DND-41 (cell line): Measurements from ENCODE around the gene MGP.

Experiments used
- EZH2 ChIP-seq: IDR thresholded peaks from 3 replicates; pipeline ENCODE4 v1.6.1; 2012; ENCODE audit warnings: borderline replicate concordance, low read depth, mild to moderate bottlenecking, moderate library complexity, low read length, inconsistent platforms; ENCODE audit not compliant: severe bottlenecking
- TF ChIP-seq, protein P1 (sequence below): IDR thresholded peaks from 2 replicates; pipeline ENCODE4 v1.5.1; 2012; ENCODE audit warnings: borderline replicate concordance, low read length, moderate library complexity, mild to moderate bottlenecking; ENCODE audit not compliant: poor library complexity, severe bottlenecking; ENCODE audit errors: extremely low read depth

DNA sequence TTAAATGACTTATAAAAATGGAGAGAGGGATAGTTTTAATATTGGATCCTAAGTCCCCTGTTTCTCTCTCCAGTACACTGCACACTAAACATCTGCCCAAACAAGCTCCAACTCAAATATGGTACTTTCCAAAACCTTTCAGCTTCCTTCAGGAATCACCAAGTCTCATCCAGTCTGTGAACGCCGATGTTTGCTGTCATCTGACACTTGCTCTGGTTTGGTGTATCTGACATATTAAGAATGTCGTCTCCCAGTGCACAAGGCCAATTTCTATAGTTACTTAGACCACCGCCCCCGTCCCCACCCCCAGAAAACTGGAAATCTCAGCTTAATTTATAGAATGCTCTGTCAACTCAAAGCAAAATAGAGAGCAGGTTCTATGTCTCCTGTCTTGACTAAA is 5.0 kb upstream of the MGP start:
- TF ChIP-seq EZH2 = no peak
- TF ChIP-seq, protein P1, sequence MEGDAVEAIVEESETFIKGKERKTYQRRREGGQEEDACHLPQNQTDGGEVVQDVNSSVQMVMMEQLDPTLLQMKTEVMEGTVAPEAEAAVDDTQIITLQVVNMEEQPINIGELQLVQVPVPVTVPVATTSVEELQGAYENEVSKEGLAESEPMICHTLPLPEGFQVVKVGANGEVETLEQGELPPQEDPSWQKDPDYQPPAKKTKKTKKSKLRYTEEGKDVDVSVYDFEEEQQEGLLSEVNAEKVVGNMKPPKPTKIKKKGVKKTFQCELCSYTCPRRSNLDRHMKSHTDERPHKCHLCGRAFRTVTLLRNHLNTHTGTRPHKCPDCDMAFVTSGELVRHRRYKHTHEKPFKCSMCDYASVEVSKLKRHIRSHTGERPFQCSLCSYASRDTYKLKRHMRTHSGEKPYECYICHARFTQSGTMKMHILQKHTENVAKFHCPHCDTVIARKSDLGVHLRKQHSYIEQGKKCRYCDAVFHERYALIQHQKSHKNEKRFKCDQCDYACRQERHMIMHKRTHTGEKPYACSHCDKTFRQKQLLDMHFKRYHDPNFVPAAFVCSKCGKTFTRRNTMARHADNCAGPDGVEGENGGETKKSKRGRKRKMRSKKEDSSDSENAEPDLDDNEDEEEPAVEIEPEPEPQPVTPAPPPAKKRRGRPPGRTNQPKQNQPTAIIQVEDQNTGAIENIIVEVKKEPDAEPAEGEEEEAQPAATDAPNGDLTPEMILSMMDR = no peak
